Type B pancreatic cell (in vitro differentiated cells): ENCODE results near the gene DGKQ. TPM values are rescaled to one million over a fixed set of nuclear protein-coding genes. Genes with fewer than 3 reads are reported as not detected.

Source experiments
- DNase-seq: peaks from one replicate; pipeline ENCODE4 v3.0.0; 2021; ENCODE audit warnings: mixed read lengths; ENCODE audit not compliant: unreplicated experiment; ENCODE audit errors: extremely low spot score
- H3K27ac Mint-ChIP-seq: 2 replicates; pipeline ENCODE4 v1.8.0; 2021; ENCODE audit warnings: mild to moderate bottlenecking, mixed read lengths
- H3K27me3 Mint-ChIP-seq: 2 replicates; pipeline ENCODE4 v1.8.0; 2021; ENCODE audit warnings: mixed read lengths
- H3K36me3 Mint-ChIP-seq: 2 replicates; pipeline ENCODE4 v1.8.0; 2021; ENCODE audit warnings: mixed read lengths
- H3K4me1 Mint-ChIP-seq: one replicate; pipeline ENCODE4 v1.8.0; 2021; ENCODE audit warnings: mixed read lengths; ENCODE audit not compliant: unreplicated experiment
- H3K4me3 Mint-ChIP-seq: 2 replicates; pipeline ENCODE4 v1.8.0; 2021; ENCODE audit warnings: mild to moderate bottlenecking, mixed read lengths
- H3K9me3 Mint-ChIP-seq: 2 replicates; pipeline ENCODE4 v1.8.0; 2021; ENCODE audit warnings: mixed read lengths
- total RNA-seq: library from RNA; stranded (reverse); gene quantifications from 2 replicates; pipeline ENCODE4 v1.2.1, GENCODE V29; 2021; ENCODE audit warnings: low replicate concordance
- TF ChIP-seq, protein P1 (sequence below): fragments of 200-600 bp; sonication (generic); conservative IDR thresholded peaks from 2 replicates; pipeline ENCODE4 v1.5.0; 2021; ENCODE audit warnings: antibody characterized with exemption, mild to moderate bottlenecking

The DGKQ gene
- total RNA-seq, 1 donor from 2014 or later = 17.0 TPM

DNA sequence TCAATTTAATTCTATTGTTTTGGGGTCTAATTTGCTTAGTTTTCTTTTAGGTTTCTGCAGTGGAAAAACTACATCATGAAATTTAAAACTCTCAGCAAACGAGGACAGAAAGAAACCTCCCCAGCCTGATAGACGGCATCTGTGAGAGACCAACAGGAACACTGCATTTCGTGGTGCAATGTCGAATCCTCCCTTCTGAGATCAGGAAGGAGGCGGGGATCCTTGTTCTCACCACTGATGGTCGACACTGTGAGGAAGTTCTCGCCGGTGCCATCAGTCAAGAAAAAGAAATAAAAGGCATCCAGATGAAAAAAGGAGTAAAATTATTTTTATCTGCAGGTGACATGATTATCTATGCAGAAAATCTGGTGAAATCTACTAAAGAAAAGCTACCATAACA is 57.8 kb downstream of the DGKQ start:
- Mint-ChIP-seq H3K27ac (no peak overlapping the region), H3K27me3 (no peaks in the 10 kb centered on the region), H3K36me3 (peaks cover 16% of the 10 kb centered on the region), H3K4me1 (peaks cover 17% of the 10 kb centered on the region), H3K4me3 (no peak overlapping the region), H3K9me3 (peaks cover 5% of the 10 kb centered on the region)
- no peak for DNase-seq
- TF ChIP-seq, protein P1, sequence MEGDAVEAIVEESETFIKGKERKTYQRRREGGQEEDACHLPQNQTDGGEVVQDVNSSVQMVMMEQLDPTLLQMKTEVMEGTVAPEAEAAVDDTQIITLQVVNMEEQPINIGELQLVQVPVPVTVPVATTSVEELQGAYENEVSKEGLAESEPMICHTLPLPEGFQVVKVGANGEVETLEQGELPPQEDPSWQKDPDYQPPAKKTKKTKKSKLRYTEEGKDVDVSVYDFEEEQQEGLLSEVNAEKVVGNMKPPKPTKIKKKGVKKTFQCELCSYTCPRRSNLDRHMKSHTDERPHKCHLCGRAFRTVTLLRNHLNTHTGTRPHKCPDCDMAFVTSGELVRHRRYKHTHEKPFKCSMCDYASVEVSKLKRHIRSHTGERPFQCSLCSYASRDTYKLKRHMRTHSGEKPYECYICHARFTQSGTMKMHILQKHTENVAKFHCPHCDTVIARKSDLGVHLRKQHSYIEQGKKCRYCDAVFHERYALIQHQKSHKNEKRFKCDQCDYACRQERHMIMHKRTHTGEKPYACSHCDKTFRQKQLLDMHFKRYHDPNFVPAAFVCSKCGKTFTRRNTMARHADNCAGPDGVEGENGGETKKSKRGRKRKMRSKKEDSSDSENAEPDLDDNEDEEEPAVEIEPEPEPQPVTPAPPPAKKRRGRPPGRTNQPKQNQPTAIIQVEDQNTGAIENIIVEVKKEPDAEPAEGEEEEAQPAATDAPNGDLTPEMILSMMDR = no peak

DNA sequence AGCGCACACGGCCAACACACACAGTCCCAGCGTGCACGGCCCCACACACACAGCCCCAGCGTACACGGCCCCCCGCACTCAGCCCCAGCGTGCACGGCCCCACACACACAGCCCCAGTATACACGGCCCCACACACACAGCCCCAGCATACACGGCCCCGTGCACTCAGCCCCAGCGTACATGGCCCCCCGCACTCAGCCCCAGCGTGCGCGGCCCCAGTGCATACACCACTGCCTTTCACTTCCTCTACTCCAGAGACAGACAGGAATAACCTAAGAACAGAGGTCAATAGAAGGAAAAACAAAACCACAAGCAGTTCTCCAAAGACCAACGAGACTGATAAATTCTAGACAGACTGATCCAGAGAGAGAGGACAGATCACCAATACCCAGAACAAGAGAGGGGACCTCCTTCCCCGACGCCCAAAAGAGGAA is 58.3 kb downstream of the DGKQ start:
- Mint-ChIP-seq H3K27me3 (no peaks in the 10 kb centered on the region), H3K9me3 (peaks cover 5% of the 10 kb centered on the region), H3K36me3 (peaks cover 16% of the 10 kb centered on the region), H3K4me1 (peaks cover 17% of the 10 kb centered on the region), H3K4me3 (no peak overlapping the region), H3K27ac (no peak overlapping the region)
- TF ChIP-seq, protein P1 = no peak
- no peak for DNase-seq

DNA sequence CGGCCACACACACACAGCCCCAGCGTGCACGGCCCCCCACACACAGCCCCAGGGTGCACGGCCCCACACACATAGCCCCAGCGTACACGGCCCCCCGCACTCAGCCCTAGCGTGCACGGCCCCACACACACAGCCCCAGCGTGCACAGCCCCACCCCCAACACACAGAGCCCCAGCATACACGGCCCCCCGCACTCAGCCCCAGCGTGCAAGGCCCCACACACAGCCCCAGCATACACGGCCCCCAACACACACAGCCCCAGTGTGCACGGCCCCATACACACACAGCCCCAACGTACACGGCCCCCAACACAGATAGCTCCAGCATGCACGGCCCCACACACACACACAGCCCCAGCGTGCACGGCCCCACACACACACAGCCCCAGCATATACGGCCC is 58.8 kb downstream of the DGKQ start:
- Mint-ChIP-seq H3K27ac (no peak overlapping the region), H3K36me3 (peaks cover 13% of the 10 kb centered on the region)

DNA sequence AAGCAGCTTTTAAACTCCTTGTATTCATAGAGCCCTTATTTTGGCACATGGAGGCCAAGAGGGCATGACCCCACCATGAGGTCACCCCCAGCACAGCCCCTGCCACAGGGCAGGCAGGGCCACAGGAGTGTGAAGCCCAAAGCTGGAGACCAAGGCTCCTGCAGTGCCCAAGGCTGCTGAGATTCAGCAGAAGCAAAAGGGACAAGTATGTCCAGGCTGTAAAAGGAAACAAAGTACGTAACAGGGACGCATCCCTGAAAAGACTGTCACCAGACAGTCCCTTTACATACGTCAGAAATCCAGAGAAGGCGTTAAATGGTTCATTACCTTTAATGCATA is 60.1 kb downstream of the DGKQ start:
- H3K27ac Mint-ChIP-seq = no peak overlapping the region

More for the DNA sequence above, 58.8 kb downstream of the DGKQ start:
- TF ChIP-seq, protein P1 = no peak
- Mint-ChIP-seq H3K4me1 (peaks cover 17% of the 10 kb centered on the region), H3K4me3 (no peak overlapping the region), H3K9me3 (peaks cover 5% of the 10 kb centered on the region), H3K27me3 (no peaks in the 10 kb centered on the region)
- no peak for DNase-seq

DNA sequence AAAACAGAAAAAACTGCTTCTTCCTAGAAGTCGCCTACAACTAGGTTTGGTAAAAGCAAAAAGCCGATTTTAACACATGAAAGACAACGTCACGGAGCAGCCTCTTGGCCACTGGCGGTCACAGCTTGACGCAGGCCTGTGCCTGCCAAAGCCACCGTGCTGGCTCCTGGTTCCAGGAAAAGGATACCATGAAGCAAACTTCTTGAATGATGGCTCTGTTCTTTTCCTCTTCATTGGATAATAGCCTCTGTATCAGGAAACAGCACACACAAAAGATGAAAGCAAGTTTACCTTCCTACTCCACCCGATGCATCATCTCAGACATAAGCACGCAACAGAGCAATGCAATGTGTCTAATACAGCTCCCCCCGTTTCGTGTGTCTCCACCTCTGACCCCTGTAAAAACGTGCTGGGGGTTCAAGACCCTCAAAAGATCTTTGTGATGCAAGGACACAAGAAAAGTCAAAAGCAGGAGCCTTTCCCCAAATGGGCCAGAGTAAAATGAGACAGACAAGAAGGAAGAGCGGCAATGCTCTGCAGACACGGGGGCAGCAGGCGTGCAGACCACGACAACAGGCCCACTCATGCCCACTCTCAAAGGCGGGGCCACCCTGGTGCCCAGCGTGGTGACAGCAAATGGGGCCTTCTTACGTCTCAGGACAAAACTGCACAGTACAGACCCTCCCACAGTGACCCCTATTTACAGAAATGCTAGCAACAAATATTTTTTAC is 60.7 kb downstream of the DGKQ start:
- Mint-ChIP-seq H3K9me3 (no peaks in the 10 kb centered on the region), H3K27ac (peak overlapping the region; percentile 21), H3K4me3 (no peak overlapping the region), H3K36me3 (peaks cover 6% of the 10 kb centered on the region), H3K4me1 (peaks cover 17% of the 10 kb centered on the region), H3K27me3 (no peaks in the 10 kb centered on the region)
- no peak for DNase-seq
- TF ChIP-seq, protein P1 = no peak

More for the DNA sequence above, 60.1 kb downstream of the DGKQ start:
- Mint-ChIP-seq H3K9me3 (peaks cover 3% of the 10 kb centered on the region), H3K27me3 (no peaks in the 10 kb centered on the region), H3K4me1 (peaks cover 17% of the 10 kb centered on the region), H3K4me3 (no peak overlapping the region), H3K36me3 (peaks cover 9% of the 10 kb centered on the region)
- DNase-seq = no peak
- TF ChIP-seq, protein P1 = no peak
